Measurements from ENCODE around the gene L3MBTL4. TPM values are rescaled to one million over a fixed set of nuclear protein-coding genes. Genes with fewer than 3 reads are reported as not detected.

L3MBTL4 gene
- total RNA-seq, 1 experiment from 2014 or later: 1.4 TPM

GRCh38 chr18:5914016-5914415, 500.7 kb downstream of the L3MBTL4 start (continued):
- TF ChIP-seq E2F4 (CRISPR knock-in tag; IDR thresholded peaks at IDR 0.05; ENCODE audit: borderline replicate concordance, low read depth) (no peak), ZNF232 (CRISPR knock-in tag; IDR thresholded peaks at IDR 0.05) (no peak), JUN (CRISPR knock-in tag; IDR thresholded peaks at IDR 0.05) (no peak), FOXP4 (CRISPR knock-in tag; IDR thresholded peaks at IDR 0.05) (no peak), ZNF138 (CRISPR knock-in tag; conservative IDR thresholded peaks at IDR 0.05) (no peak), NFE2L1 (CRISPR knock-in tag; IDR thresholded peaks at IDR 0.05) (no peak), ATF3 (CRISPR knock-in tag; conservative IDR thresholded peaks at IDR 0.05) (no peak), CBFB (CRISPR knock-in tag; IDR thresholded peaks at IDR 0.05; ENCODE audit: low read depth) (no peak), MXD4 (CRISPR knock-in tag; IDR thresholded peaks at IDR 0.05; ENCODE audit: borderline replicate concordance) (no peak), ELF4 (CRISPR knock-in tag; IDR thresholded peaks at IDR 0.05; ENCODE audit: low read depth) (no peak), ATF2 (CRISPR knock-in tag; IDR thresholded peaks at IDR 0.05; ENCODE audit: borderline replicate concordance, low read depth) (no peak)

GRCh38 chr18:5912566-5912965, 502.1 kb downstream of the L3MBTL4 start:
- H3K4me1 Mint-ChIP-seq: peaks cover 35% of the 10 kb centered on the region
- ATAC-seq: peak; percentile 30; the same call in 1 of the 2 replicates
- no peak overlapping the region for H3K27ac Mint-ChIP-seq
- H3K9me3 Mint-ChIP-seq: no peaks in the 10 kb centered on the region
- POLR2A ChIA-PET: no interaction called here
- H3K36me3 Mint-ChIP-seq: no peaks in the 10 kb centered on the region; the same call in 1 of the 2 replicates
- CTCF ChIA-PET: no interaction called here
- no peak for DNase-seq (ENCODE audit: low spot score)
- no peak overlapping the region for H3K4me3 Mint-ChIP-seq
- no peak for TF ChIP-seq TEAD4 (CRISPR knock-in tag; IDR thresholded peaks at IDR 0.05)
- TF ChIP-seq ZNF263 (CRISPR knock-in tag; IDR thresholded peaks at IDR 0.05; ENCODE audit: low read depth): no peak
- TF ChIP-seq FOXK1 (CRISPR knock-in tag; IDR thresholded peaks at IDR 0.05): no peak
- TF ChIP-seq GRHL2 (CRISPR knock-in tag; IDR thresholded peaks at IDR 0.05; ENCODE audit: insufficient replicate concordance, severe bottlenecking): no peak
- no peak for TF ChIP-seq MXD4 (CRISPR knock-in tag; IDR thresholded peaks at IDR 0.05; ENCODE audit: borderline replicate concordance)
- TF ChIP-seq ZNF121 (CRISPR knock-in tag; IDR thresholded peaks at IDR 0.05): no peak
- no peak for TF ChIP-seq FOXP4 (CRISPR knock-in tag; IDR thresholded peaks at IDR 0.05)
- no peak for TF ChIP-seq TP53 (CRISPR knock-in tag; IDR thresholded peaks at IDR 0.05)
- no peak for TF ChIP-seq ZNF317 (CRISPR knock-in tag; IDR thresholded peaks at IDR 0.05; ENCODE audit: borderline replicate concordance, low read depth)
- no peak for TF ChIP-seq ZNF281 (CRISPR knock-in tag; IDR thresholded peaks at IDR 0.05)
- no peak for TF ChIP-seq GTF2I (CRISPR knock-in tag; conservative IDR thresholded peaks at IDR 0.05)
- TF ChIP-seq MLX (CRISPR knock-in tag; IDR thresholded peaks at IDR 0.05): no peak
- TF ChIP-seq MYBL2 (CRISPR knock-in tag; IDR thresholded peaks at IDR 0.05): no peak
- TF ChIP-seq ZMAT4 (CRISPR knock-in tag; IDR thresholded peaks at IDR 0.05): no peak
- TF ChIP-seq ZNF396 (CRISPR knock-in tag; IDR thresholded peaks at IDR 0.05; ENCODE audit: borderline replicate concordance): no peak
- H3K27me3 Mint-ChIP-seq (ENCODE audit: low read depth): no peaks in the 10 kb centered on the region

All from WTC11 (cell line).